ENCODE data around the gene CFAP45. TPM values are rescaled to one million over a fixed set of nuclear protein-coding genes. Genes with fewer than 3 reads are reported as not detected.

The CFAP45 gene
- total RNA-seq, 1 experiment from 2014 or later = 0.48 TPM

- TF ChIP-seq ZBTB43 (CRISPR knock-in tag; IDR thresholded peaks at IDR 0.05) = no peak
Observed at GRCh38 chr1:159941141-159941540, 41.2 kb upstream of the CFAP45 start (continued).

- Mint-ChIP-seq H3K36me3 (peaks cover 5% of the 10 kb centered on the region; the same call in 1 of the 2 replicates), H3K27me3 (ENCODE audit: low read depth) (no peaks in the 10 kb centered on the region), H3K4me1 (peaks cover 59% of the 10 kb centered on the region), H3K27ac (no peak overlapping the region), H3K4me3 (no peak overlapping the region), H3K9me3 (no peaks in the 10 kb centered on the region)
- CTCF ChIA-PET = interaction anchor here (1.5 to 10.6 kb wide), 2 partner anchors 47 to 67 kb away, joined by 5 to 202 read pairs; no protein-coding TSS in a partner anchor
- TF ChIP-seq FOXJ3 (CRISPR knock-in tag; IDR thresholded peaks at IDR 0.05; ENCODE audit: borderline replicate concordance) (no peak), ZNF281 (CRISPR knock-in tag; IDR thresholded peaks at IDR 0.05) (no peak), ELF4 (CRISPR knock-in tag; IDR thresholded peaks at IDR 0.05; ENCODE audit: low read depth) (no peak), FOXP1 (CRISPR knock-in tag; IDR thresholded peaks at IDR 0.05; ENCODE audit: borderline replicate concordance) (no peak), ETV6 (CRISPR knock-in tag; IDR thresholded peaks at IDR 0.05) (no peak), ZNF532 (CRISPR knock-in tag; IDR thresholded peaks at IDR 0.05; ENCODE audit: borderline replicate concordance) (no peak), ZNF219 (CRISPR knock-in tag; IDR thresholded peaks at IDR 0.05; ENCODE audit: borderline replicate concordance) (no peak), KAT7 (CRISPR knock-in tag; IDR thresholded peaks at IDR 0.05; ENCODE audit: borderline replicate concordance) (no peak)
- DNase-seq (ENCODE audit: low spot score) = no peak
- POLR2A ChIA-PET = no interaction called here
- ATAC-seq = no peak
Observed at GRCh38 chr1:159940006-159940620, 40.1 kb upstream of the CFAP45 start.

GRCh38 chr1:159939678-159940002 lies 39.7 kb upstream of the CFAP45 start:
- Mint-ChIP-seq H3K36me3 (peaks cover 9% of the 10 kb centered on the region), H3K4me1 (peaks cover 55% of the 10 kb centered on the region), H3K4me3 (no peak overlapping the region), H3K27ac (no peak overlapping the region), H3K27me3 (ENCODE audit: low read depth) (no peaks in the 10 kb centered on the region), H3K9me3 (no peaks in the 10 kb centered on the region)
- CTCF ChIA-PET = interaction anchor here (10.6 kb wide), 1 partner anchor 67 kb away, joined by 202 read pairs; no protein-coding TSS in a partner anchor
- DNase-seq (ENCODE audit: low spot score) = no peak
- ATAC-seq = no peak
- POLR2A ChIA-PET = no interaction called here
- TF ChIP-seq FOXK1 (CRISPR knock-in tag; IDR thresholded peaks at IDR 0.05) (no peak), ZNF219 (CRISPR knock-in tag; IDR thresholded peaks at IDR 0.05; ENCODE audit: borderline replicate concordance) (no peak), ZNF138 (CRISPR knock-in tag; conservative IDR thresholded peaks at IDR 0.05) (no peak), TP53 (CRISPR knock-in tag; IDR thresholded peaks at IDR 0.05) (no peak), ZNF317 (CRISPR knock-in tag; IDR thresholded peaks at IDR 0.05; ENCODE audit: borderline replicate concordance, low read depth) (no peak), USF1 (CRISPR knock-in tag; IDR thresholded peaks at IDR 0.05) (no peak), NR3C1 (CRISPR knock-in tag; conservative IDR thresholded peaks at IDR 0.05; ENCODE audit: low read depth) (no peak)
